HepG2 (cell line): ENCODE data around the gene ABTB2. TPM values are rescaled to one million over a fixed set of nuclear protein-coding genes. Genes with fewer than 3 reads are reported as not detected.

ENCODE experiments used
- ADNP ChIP-seq: sonication (generic); formaldehyde crosslinking; IDR thresholded peaks from 2 replicates; pipeline ENCODE4 v1.4.0; 2020; ENCODE audit warnings: missing genetic modification reagents
- CCDC6 ChIP-seq: sonication (generic); formaldehyde crosslinking; IDR thresholded peaks from 2 replicates; pipeline ENCODE4 v1.8.1; 2022; ENCODE audit warnings: mild to moderate bottlenecking, missing genetic modification reagents, moderate library complexity
- EEA1 ChIP-seq: sonication (generic); formaldehyde crosslinking; IDR thresholded peaks from 2 replicates; pipeline ENCODE4 v1.5.1; 2020; ENCODE audit warnings: mild to moderate bottlenecking, missing genetic modification reagents, borderline replicate concordance
- GZF1 ChIP-seq: sonication (generic); formaldehyde crosslinking; IDR thresholded peaks from 2 replicates; pipeline ENCODE4 v1.5.1; 2020; ENCODE audit warnings: mild to moderate bottlenecking, missing genetic modification reagents
- IKZF4 ChIP-seq: sonication (generic); formaldehyde crosslinking; IDR thresholded peaks from 2 replicates; pipeline ENCODE4 v1.5.1; 2020; ENCODE audit warnings: borderline replicate concordance, mild to moderate bottlenecking, low read depth, missing genetic modification reagents; ENCODE audit errors: not compliant biosample characterization
- PBX2 ChIP-seq: IDR thresholded peaks from 2 replicates; pipeline ENCODE4 v1.6.1; 2016; ENCODE audit warnings: control low read depth
- POLR2AphosphoS2 ChIP-seq: IDR thresholded peaks from 2 replicates; pipeline ENCODE4 v1.6.1; 2011; ENCODE audit warnings: low read depth, low read length, improper control_type of control experiment
- ZNF160 ChIP-seq: sonication (generic); formaldehyde crosslinking; IDR thresholded peaks from 2 replicates; pipeline ENCODE4 v1.8.0; 2022; ENCODE audit warnings: mild to moderate bottlenecking, inconsistent platforms, missing genetic modification reagents
- ZNF256 ChIP-seq: sonication (generic); formaldehyde crosslinking; conservative IDR thresholded peaks from 2 replicates; pipeline ENCODE4 v1.4.0; 2020; ENCODE audit warnings: missing genetic modification reagents
- ZNF513 ChIP-seq: sonication (generic); formaldehyde crosslinking; conservative IDR thresholded peaks from 2 replicates; pipeline ENCODE4 v1.5.0; 2020; ENCODE audit warnings: missing genetic modification reagents
- ZNF629 ChIP-seq: sonication (generic); formaldehyde crosslinking; conservative IDR thresholded peaks from 2 replicates; pipeline ENCODE4 v1.5.0; 2020; ENCODE audit warnings: missing genetic modification reagents
- ZNF841 ChIP-seq: sonication (generic); formaldehyde crosslinking; IDR thresholded peaks from 2 replicates; pipeline ENCODE4 v1.8.1; 2023; ENCODE audit warnings: missing genetic modification reagents, borderline replicate concordance
- polyA plus RNA-seq, 8 experiments: library from polyadenylated mRNA; depleted of rRNA in 3 of 8; stranded (reverse) in 7 of 8; unstranded in 1 of 8; fragments of >200 nt; fragmentation: Illumina TruSeq in 4 of 8; extraction: Trizol in 4 of 8; gene quantifications; 2 replicates each; pipeline versions ENCODE4 v1.2.1 to v1.2.3, GENCODE V29; 2011 to 2016; ENCODE audit warnings: low read depth in 4 of 8, missing spikeins in 1 of 8, mixed read lengths in 1 of 8; ENCODE audit not compliant: insufficient read depth in 1 of 8
- total RNA-seq, 5 experiments: library from RNA; depleted of rRNA; stranded (reverse); fragments of >200 nt; fragmentation: Illumina TruSeq; extraction: Trizol; gene quantifications; 2 replicates each; pipeline ENCODE4 v1.2.3, GENCODE V29; 2016; ENCODE audit warnings: low read depth in 1 of 5
- TF ChIP-seq, protein P1 (sequence below): sonication (generic); formaldehyde crosslinking; IDR thresholded peaks from 2 replicates; pipeline ENCODE4 v1.5.0; 2020; ENCODE audit warnings: missing genetic modification reagents
- TF ChIP-seq, protein P2 (sequence below): sonication (generic); formaldehyde crosslinking; IDR thresholded peaks from 2 replicates; pipeline ENCODE4 v1.8.1; 2023; ENCODE audit warnings: mild to moderate bottlenecking, moderate library complexity, missing genetic modification reagents
- TF ChIP-seq, protein P3 (sequence below): sonication (generic); formaldehyde crosslinking; IDR thresholded peaks from 2 replicates; pipeline ENCODE4 v1.5.0; 2020; ENCODE audit warnings: mild to moderate bottlenecking, missing genetic modification reagents, borderline replicate concordance

ABTB2 gene
- total and polyA plus RNA-seq, 2 of the 13 experiments (the other 11 are each of a cell fraction or from before 2014, with no cell fraction given): 5.1 to 15.4 TPM

DNA sequence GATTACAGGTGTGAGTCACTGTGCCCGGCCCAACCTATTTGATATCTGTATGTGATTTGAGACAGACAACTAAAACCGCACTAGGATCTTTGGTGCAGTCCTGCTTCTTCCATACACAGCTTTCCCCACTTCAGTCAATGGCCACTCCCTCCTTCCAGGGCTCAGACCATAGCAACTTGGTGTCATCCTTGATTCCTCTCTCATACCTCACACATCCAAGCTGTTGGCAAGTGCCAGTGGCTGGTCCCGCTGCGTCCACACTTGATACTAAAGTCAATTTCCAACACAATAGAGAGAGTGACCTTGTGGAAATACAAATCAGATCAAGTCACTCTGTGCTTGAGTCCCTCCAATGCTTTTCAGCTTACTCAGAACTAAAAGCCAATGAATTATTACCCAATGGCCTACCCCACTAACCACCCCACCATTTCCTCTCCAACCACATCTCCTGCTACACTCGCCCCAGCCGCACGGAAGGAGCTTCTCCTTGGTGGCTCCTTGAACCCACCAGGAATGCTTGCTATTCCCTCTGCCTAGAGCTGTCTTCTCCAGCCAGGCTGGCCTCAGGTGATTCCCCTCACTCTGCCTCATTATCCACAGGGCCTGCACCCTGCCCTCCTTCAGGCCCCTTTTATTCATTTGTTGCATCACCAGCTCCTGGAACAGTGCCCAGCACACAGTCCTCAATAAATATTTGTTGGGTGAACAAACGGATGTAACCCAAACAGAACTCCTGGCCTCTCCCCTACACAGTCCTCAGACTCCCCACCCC, 12.9 kb downstream of the ABTB2 start (continued):
- TF ChIP-seq PBX2 (no peak), POLR2AphosphoS2 (no peak), ZNF256 (CRISPR knock-in tag) (no peak), IKZF4 (CRISPR knock-in tag) (no peak), GZF1 (no peak), ZNF160 (CRISPR knock-in tag) (no peak), ZNF841 (CRISPR knock-in tag) (no peak), ZNF629 (CRISPR knock-in tag) (no peak), ZNF513 (CRISPR knock-in tag) (no peak), ADNP (no peak), EEA1 (CRISPR knock-in tag) (no peak), CCDC6 (CRISPR knock-in tag) (no peak)
- TF ChIP-seq, protein P1, sequence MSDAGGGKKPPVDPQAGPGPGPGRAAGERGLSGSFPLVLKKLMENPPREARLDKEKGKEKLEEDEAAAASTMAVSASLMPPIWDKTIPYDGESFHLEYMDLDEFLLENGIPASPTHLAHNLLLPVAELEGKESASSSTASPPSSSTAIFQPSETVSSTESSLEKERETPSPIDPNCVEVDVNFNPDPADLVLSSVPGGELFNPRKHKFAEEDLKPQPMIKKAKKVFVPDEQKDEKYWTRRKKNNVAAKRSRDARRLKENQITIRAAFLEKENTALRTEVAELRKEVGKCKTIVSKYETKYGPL (CRISPR knock-in tag): no peak
- TF ChIP-seq, protein P2, sequence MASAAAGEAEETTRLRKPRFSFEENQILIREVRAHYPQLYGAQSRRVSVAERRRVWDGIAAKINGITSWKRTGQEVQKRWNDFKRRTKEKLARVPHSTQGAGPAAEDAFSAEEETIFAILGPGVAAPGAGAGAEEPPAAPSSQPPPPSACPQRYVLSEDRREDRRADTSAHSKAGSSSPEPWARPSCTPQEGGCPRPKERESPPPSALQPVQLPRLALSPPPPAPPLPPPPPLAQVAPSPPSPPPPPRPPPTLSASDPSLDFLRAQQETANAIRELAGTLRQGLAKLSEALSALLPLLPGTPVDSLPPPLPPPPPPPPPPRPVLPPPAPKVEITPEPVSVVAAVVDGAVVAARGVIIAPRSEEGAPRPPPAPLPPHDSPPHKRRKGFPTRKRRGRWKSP: peak; percentile 84; the same call in 1 of the 2 replicates
- TF ChIP-seq, protein P3, sequence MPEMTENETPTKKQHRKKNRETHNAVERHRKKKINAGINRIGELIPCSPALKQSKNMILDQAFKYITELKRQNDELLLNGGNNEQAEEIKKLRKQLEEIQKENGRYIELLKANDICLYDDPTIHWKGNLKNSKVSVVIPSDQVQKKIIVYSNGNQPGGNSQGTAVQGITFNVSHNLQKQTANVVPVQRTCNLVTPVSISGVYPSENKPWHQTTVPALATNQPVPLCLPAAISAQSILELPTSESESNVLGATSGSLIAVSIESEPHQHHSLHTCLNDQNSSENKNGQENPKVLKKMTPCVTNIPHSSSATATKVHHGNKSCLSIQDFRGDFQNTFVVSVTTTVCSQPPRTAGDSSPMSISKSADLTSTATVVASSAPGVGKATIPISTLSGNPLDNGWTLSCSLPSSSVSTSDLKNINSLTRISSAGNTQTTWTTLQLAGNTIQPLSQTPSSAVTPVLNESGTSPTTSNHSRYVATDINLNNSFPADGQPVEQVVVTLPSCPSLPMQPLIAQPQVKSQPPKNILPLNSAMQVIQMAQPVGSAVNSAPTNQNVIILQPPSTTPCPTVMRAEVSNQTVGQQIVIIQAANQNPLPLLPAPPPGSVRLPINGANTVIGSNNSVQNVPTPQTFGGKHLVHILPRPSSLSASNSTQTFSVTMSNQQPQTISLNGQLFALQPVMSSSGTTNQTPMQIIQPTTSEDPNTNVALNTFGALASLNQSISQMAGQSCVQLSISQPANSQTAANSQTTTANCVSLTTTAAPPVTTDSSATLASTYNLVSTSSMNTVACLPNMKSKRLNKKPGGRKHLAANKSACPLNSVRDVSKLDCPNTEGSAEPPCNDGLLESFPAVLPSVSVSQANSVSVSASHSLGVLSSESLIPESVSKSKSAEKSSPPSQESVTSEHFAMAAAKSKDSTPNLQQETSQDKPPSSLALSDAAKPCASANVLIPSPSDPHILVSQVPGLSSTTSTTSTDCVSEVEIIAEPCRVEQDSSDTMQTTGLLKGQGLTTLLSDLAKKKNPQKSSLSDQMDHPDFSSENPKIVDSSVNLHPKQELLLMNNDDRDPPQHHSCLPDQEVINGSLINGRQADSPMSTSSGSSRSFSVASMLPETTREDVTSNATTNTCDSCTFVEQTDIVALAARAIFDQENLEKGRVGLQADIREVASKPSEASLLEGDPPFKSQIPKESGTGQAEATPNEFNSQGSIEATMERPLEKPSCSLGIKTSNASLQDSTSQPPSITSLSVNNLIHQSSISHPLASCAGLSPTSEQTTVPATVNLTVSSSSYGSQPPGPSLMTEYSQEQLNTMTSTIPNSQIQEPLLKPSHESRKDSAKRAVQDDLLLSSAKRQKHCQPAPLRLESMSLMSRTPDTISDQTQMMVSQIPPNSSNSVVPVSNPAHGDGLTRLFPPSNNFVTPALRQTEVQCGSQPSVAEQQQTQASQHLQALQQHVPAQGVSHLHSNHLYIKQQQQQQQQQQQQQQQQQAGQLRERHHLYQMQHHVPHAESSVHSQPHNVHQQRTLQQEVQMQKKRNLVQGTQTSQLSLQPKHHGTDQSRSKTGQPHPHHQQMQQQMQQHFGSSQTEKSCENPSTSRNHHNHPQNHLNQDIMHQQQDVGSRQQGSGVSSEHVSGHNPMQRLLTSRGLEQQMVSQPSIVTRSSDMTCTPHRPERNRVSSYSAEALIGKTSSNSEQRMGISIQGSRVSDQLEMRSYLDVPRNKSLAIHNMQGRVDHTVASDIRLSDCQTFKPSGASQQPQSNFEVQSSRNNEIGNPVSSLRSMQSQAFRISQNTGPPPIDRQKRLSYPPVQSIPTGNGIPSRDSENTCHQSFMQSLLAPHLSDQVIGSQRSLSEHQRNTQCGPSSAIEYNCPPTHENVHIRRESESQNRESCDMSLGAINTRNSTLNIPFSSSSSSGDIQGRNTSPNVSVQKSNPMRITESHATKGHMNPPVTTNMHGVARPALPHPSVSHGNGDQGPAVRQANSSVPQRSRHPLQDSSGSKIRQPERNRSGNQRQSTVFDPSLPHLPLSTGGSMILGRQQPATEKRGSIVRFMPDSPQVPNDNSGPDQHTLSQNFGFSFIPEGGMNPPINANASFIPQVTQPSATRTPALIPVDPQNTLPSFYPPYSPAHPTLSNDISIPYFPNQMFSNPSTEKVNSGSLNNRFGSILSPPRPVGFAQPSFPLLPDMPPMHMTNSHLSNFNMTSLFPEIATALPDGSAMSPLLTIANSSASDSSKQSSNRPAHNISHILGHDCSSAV (CRISPR knock-in tag): no peak
